ENCODE data around the gene NUDT14.

- TF ChIP-seq PRDM2 (tag by site-specific recombination; IDR thresholded peaks at IDR 0.05; ENCODE audit: borderline replicate concordance) (no peak), ZNF792 (tag by site-specific recombination; IDR thresholded peaks at IDR 0.05) (no peak), ZBTB21 (tag by site-specific recombination; IDR thresholded peaks at IDR 0.05) (no peak), ZNF548 (tag by site-specific recombination; IDR thresholded peaks at IDR 0.05) (no peak), ZSCAN30 (tag by site-specific recombination; IDR thresholded peaks at IDR 0.05) (no peak)
These were observed 19.8 kb downstream of the NUDT14 start for GRCh38 chr14:105161309-105161708.

Measured in HEK293 (cell line).